HS-27A (cell line): ENCODE data around the gene VASN.

Experiments
- DNase-seq: peaks from one replicate; pipeline ENCODE4 v3.0.0-alpha.2; 2012; ENCODE audit warnings: low read depth, missing footprints

VASN gene

DNA sequence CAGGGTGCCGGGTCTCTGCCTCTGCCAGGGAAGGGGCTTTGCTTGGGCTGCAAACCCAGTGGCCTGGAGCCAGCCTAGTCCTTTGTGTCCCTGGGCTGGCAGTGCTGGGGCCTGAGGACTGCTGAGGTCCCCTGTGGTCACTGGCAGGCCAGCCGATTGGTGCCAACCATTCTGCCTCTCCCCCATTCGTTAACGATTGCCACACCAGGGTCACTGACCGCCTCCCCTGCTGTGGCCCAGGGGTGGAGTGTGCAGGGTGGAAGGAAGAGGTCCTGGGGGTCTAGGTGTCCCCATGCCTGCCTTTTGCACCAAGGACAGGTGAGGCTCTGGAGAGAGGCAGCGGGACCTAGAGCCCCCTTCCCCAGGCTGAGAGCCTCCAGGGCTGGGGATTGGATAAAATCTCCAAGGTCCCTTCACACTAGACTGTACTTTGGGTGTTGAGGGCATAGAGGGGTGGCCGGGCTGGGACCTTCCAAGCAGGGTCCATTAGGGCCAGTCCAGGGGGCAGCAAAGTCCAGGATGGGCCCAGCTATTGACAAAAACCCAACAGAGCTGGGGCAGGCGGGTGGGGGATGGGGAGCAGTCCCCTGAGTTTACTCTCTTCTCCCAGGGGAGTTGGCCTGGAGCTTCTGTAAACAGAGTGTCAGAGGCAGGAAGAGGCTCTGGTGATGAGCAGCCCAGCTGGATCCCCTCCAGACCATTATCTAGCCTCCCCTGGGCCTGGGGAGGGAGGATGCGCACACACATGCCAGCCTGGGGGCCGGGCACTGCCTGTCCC is 1.1 kb downstream of the VASN start:
- no peak for DNase-seq

DNA sequence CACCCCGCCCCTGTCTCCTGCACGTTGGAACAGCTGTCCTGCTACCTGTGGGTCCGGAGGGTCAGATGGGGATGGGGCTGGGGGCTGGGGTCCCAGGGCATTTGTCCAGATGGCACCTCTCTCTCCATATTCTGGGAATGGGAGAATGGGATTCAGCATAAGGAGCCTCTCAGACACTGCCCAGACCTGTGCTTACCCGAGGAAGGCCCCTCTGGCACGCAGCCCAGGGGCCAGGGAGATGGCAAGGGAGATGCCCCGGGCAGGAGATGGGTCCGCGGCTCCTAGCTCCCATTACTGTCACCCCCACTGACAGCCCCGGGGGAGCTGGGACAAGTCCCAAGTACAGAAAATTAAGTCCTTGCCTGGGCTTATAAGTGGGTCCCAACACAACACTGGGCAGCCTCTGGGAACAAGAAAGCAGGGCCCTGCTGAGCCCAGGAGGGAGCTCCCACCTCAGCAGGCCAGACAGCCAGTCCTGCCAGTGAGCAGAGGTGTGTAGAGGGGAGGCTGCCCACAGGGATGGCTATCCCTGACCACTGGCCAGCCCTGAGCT is 1.8 kb downstream of the VASN start:
- no peak for DNase-seq

DNA sequence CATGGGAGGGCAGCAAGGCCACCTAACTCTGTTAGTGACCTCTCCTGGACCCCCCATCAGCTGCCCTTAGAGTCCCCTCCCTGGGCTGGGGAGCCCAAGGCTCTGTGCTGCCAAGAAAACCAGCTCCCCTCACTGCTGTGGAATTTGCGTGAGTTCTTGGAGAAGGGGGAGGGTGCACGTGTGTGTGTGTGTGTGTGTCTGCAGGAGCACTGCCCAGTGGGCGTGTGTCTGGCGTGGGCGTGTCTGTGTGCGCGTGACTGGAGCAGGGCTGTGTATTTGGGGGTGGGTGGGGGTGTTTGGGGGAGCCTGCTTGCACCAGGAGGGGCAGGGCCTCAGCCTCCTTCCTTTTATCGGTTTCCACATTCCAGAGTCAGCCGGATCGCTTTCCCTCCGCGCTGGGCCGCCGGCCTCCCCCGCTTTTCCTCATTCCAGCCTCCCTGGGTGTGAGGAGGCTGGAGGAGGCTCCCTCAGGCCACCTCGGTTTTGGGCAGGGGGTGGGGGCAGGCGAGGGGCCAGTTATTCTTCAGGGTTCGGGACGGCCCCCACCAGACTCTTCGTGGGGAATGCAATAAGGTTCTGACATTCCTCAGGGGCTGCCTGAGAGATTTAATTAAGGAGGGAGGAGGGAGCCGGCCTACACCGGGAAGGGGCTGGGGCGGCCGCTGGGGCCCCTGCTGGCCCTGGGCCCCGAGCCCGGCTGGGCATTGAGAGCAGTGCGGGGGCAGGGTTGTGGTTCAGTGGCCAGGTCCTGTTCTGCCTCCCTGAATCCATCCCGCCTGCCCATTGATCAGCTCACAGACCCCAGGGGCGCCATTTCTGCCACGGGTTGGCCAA is 2.5 kb downstream of the VASN start:
- DNase-seq = no peak

DNA sequence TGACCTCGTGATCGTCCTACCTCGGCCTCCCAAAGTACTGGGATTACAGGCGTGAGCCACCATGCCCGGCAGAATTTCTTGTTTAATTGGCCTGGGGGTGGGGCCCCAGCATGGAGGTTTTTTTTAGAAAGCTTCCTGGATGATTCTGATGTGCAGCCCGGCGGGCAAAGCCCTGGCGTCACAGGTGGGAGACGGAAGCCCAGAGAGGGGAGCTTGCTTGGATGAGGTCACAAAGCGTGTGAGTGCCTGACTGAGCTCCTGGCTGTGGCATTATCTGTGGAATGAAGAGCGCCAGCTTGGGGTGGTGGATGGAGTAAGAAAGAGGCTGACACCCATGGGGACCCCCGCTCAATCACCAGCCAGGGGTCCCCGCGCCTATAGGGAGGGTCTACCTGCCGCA is 4.1 kb downstream of the VASN start:
- DNase-seq = no peak

DNA sequence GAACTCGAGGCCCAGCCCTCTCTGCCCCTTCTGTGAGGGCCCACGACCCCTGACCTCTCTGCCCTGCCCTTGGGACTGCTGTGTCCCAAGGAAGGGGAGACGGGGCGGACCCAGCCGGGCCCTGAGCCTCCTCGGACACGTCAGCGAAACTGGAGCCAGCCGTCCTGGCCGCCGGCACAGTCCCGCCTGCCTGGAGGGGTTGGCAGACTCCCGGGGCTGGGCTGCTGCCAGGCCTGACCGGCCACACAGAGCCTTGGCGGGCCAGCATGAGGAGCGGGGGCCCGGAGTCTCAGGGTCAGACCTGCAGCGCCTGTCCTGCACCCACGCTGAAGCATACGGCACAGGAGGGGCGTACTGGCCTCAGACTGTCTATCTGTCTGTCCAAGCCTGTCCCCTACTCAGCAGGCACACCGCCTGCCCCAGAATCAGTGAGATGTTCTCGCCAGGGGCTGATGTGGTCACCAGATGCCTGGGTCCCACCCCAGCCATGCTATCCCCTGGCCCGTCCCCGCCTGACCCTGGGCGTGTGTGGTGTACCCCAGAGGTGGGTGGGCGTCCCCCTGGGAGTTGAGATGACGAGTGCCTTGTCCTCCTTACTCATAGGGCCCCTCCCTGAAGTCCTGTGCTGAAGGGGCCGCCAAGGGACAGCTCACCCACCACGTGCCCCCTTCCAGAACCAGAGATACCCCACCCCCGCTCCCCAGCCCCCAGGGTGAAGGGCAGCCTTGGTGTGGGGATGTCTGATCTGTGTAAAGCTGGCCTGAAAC is 4.7 kb downstream of the VASN start:
- no peak for DNase-seq

DNA sequence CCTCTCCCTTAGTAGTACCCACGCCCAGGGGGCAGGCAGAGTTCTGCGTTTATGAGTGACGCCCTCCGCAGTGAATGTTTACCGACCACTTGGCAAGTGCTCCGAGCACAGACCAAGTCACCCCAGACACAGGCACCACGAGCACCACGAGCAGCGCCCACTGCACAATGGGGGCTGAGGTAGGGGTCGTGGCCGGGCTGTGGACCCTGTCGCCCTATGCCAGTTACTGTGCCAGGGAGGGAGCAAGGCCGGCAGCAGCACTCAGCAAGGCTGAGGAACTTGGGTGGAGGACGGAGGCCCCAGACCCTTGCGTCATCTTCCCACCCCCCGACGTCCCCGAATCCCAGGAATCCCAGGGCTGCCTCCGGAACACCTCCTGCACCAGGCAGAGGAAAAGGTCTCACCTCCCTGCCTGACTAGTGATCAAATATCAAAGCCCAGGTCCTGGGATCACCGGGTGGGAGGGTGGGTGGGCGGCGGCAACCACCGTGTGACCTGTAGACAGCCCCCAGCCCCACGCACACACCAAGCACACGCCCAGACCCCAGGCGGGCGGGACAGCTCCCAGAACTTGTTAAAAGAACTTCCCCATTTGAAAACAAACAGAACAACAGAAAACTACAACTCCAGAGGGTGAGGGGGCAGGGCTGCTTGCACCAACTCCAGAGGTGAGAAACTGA is 5.4 kb downstream of the VASN start:
- no peak for DNase-seq

DNA sequence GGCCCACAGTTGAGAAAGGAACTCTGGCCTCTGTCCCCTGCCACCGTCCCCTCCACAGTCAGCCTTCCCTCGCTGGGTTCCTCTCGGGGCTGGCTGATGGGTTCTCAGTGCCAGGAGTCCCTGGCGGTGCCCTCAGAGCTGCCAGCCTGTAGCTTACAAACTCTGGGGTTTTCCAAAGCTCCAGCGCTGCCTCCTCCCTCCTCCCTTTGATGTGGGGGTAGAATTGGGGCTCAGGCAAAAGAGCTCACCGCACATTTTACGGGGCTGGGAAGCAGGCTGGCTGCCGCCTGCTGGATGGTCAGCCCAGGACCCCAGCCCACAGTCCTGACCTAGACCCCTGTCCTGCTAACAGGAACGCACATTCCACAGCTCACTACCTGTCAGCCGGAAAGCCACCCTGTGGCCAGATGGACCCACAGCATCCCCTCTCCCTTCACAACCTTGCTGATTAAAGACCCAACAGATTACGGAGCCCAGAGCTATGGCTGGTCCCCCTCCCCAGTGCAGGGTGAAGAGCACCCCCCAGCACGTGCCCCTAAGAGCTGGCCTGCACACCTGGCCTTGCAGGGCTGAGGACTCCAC is 6.0 kb downstream of the VASN start:
- no peak for DNase-seq

DNA sequence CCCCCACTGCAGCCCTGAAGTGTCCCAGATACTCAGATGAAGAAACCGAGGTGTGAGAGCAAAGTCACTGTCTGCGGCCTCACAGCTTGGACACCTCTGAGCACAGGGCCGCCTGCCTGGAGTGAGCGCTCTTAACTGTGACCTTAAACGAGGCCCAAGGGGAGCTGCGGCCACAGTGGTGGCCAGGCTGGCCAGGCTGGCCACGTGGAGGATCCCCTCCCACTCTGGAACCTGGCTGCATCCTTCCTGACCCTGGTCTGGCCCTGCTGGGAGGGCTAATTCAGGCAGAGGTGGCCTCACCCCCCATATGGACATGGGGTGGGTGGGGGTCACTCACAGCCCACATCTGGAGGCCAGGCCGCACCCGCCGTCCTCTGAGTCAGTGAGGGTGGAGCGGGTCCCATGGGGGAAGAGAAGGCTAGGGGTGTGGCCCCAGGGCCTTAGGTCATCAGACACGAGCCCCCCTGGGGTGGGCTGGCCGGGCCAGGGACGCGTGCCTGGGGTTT is 6.6 kb downstream of the VASN start:
- DNase-seq = no peak

DNA sequence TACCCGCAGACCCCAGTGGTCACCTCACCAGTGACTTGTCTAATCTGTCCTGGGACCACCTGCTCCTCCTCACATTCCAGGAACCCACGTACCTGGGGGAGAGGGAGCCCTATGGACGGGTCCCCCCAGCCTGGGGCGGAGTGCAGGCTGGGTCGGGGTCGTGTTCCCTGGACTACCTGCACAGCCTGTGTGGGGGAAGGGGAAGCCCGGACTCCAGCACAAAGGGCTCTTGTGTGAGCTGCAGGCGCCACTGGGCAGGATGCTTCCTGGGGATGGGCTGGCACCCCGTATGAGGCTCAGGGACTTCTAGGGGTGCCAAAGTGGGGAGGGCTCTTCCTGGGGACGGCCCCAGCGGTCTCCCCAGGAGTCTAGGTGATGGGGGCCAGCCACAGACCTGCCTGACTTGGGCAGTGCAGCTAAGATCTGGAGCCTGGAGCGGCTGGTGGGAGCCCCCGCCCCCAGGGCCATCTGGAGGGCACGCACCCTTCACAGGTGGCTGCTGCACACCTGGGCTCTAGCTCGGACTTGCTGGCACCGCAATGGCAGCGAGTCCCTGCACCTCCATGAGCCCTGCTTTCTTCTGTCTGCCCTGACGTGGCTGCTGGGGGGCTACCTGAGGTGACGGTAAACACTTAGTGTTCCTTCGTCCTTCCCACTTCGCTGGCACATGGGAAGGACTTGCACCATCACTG is 7.5 kb downstream of the VASN start:
- no peak for DNase-seq

DNA sequence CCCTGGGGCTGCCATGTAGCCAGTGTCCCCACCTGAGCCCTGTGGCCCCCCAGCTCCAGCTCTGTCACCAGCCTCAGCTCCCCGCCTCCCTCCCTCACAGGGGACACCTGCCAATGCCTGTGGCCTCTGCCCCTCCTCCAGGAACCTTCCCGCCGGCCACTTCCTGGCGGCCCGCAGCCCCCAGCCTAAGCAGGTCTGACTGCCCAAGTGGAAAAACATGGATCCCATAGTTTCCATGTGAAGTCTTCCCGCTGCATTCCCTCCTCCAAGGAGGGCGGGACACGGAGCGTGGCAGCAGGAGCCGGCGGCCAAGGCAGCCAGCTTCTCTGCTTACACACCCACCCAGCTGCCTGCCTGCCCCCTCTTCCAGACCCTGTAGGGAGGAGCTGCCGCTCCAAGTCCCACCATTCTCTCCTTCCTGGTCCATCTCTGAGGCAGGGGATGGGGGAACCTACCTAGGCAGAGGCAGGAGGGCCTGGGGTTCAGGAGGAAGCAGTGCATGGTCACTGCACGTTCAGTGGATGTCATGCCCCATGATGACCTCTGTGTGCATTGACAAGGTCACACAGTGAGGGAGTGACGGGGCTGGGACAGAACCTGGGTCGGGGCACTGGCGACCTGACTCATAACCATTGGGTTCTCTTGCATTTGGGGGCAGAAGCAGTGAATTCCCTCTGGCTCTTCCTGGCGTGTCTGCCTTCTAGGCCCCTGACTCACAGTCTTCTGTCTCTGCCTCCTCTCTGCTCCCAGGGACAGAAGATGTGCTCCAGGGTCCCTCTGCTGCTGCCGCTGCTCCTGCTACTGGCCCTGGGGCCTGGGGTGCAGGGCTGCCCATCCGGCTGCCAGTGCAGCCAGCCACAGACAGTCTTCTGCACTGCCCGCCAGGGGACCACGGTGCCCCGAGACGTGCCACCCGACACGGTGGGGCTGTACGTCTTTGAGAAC is 8.7 kb downstream of the VASN start:
- no peak for DNase-seq

DNA sequence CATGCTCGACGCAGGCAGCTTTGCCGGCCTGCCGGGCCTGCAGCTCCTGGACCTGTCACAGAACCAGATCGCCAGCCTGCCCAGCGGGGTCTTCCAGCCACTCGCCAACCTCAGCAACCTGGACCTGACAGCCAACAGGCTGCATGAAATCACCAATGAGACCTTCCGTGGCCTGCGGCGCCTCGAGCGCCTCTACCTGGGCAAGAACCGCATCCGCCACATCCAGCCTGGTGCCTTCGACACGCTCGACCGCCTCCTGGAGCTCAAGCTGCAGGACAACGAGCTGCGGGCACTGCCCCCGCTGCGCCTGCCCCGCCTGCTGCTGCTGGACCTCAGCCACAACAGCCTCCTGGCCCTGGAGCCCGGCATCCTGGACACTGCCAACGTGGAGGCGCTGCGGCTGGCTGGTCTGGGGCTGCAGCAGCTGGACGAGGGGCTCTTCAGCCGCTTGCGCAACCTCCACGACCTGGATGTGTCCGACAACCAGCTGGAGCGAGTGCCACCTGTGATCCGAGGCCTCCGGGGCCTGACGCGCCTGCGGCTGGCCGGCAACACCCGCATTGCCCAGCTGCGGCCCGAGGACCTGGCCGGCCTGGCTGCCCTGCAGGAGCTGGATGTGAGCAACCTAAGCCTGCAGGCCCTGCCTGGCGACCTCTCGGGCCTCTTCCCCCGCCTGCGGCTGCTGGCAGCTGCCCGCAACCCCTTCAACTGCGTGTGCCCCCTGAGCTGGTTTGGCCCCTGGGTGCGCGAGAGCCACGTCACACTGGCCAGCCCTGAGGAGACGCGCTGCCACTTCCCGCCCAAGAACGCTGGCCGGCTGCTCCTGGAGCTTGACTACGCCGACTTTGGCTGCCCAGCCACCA is 9.7 kb downstream of the VASN start:
- no peak for DNase-seq

DNA sequence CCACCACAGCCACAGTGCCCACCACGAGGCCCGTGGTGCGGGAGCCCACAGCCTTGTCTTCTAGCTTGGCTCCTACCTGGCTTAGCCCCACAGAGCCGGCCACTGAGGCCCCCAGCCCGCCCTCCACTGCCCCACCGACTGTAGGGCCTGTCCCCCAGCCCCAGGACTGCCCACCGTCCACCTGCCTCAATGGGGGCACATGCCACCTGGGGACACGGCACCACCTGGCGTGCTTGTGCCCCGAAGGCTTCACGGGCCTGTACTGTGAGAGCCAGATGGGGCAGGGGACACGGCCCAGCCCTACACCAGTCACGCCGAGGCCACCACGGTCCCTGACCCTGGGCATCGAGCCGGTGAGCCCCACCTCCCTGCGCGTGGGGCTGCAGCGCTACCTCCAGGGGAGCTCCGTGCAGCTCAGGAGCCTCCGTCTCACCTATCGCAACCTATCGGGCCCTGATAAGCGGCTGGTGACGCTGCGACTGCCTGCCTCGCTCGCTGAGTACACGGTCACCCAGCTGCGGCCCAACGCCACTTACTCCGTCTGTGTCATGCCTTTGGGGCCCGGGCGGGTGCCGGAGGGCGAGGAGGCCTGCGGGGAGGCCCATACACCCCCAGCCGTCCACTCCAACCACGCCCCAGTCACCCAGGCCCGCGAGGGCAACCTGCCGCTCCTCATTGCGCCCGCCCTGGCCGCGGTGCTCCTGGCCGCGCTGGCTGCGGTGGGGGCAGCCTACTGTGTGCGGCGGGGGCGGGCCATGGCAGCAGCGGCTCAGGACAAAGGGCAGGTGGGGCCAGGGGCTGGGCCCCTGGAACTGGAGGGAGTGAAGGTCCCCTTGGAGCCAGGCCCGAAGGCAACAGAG is 10.5 kb downstream of the VASN start:
- no peak for DNase-seq

DNA sequence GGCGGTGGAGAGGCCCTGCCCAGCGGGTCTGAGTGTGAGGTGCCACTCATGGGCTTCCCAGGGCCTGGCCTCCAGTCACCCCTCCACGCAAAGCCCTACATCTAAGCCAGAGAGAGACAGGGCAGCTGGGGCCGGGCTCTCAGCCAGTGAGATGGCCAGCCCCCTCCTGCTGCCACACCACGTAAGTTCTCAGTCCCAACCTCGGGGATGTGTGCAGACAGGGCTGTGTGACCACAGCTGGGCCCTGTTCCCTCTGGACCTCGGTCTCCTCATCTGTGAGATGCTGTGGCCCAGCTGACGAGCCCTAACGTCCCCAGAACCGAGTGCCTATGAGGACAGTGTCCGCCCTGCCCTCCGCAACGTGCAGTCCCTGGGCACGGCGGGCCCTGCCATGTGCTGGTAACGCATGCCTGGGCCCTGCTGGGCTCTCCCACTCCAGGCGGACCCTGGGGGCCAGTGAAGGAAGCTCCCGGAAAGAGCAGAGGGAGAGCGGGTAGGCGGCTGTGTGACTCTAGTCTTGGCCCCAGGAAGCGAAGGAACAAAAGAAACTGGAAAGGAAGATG is 11.2 kb downstream of the VASN start:
- no peak for DNase-seq

DNA sequence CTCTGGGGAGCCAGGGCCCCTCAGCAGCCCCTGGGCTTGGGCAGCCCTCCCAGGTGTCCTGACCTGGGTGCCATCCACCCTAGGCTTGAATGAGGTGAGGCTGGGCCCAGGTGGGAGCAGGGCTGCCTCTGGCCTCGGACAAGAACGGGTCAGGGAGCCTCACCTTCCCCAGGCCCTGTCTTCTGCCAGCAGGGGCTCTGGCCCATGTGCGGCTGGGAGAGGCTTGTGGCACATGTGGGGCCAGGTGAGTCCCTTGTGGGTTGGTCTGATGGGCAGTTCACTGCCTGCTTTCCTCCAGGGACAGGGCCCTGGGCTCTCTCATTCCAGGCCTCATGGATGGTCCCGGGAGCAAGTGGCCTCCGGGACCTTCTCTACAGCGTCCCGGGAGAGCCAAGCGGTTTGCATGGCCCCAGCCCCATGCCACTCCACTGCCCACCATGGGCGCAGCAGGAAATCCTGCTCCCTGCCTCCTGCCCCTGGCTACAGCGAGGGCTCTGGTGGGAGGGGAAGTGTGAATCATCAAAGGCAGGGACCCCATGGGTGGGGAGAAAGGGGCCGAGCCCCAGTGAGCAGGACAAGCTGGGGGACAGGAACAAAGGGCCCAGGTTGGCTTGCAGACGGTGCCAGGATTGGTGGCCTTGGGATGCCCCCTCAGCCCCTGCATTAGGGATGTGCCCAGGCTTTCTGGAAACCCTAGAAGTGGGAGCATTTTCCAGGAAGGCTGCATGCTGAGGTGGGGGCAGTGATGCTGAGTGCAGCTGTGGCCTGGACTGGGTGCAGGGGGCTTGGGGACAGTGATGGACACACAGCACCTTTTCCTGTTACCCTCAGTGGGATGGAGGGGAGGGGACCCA is 12.2 kb downstream of the VASN start:
- no peak for DNase-seq

DNA sequence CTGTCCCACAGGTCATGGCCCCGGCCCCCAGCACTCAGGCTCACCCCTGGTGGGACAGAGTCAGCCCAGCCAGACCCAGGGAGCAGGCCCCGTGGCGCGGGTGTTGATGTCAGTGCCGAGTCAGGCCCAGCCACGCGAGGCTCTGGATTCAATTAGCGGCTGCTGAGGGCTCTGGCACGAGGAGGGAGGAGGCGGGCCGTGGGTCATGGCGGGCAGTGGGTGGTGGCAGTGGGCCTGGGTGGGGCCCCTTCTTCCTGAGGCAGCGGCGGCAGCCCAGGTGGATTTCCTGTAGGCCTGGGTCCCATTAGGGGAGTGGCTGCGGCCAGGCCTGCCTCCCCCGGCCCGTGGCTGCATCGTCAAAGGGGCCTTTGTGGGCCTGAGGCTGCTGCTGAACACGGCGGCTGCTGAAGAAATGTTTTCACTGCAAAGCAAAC is 12.9 kb downstream of the VASN start:
- DNase-seq = no peak
